ENCODE data around the gene ADGRD1.

ADGRD1 gene

DNA sequence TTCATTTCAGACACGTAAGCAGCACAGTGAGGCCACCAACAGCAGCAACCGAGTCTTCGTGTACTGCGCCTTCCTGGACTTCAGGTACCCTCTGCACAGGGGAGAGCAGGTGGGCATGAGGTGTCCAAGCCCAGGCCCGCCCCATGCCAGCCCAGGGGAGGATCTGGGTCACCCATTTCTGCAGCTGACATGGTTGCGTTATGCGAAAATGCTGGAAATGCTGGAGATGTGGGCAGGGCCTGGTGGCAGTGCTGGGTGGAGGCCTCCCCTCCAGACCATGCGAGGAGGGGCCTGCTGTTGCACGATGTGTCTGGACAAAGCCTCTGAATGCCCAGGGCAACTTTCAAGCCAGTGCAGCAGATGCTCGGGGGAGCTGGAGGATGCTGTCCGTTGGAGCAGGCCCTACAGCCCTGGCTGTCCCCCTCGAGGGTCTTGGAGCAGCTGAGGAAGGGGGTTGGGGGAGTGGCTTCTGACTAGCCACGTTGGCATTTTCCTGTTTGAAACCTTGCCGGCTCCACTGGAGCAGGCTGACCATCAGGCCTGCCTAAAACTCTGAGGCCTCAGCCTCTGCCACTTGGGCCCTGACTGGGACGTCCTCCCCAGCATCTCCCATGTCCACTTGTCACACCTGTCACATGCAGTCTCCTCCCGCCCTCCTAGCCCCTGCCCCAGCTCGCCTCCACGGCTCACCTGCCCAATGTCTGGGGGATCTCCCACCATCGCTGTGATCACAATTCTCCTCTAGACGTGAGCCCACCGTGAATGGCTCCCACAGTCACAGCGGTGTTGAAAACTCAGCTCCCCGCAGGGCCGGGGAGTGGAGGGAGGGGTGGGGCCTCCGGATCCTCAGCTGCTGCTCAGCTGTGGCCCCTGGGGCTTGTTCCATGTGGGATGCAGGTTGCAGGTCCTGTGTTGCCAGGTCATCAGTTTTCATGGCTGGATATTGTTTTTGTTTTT lies 123.4 kb downstream of the ADGRD1 start:
- DNase-seq: no peak

DNA sequence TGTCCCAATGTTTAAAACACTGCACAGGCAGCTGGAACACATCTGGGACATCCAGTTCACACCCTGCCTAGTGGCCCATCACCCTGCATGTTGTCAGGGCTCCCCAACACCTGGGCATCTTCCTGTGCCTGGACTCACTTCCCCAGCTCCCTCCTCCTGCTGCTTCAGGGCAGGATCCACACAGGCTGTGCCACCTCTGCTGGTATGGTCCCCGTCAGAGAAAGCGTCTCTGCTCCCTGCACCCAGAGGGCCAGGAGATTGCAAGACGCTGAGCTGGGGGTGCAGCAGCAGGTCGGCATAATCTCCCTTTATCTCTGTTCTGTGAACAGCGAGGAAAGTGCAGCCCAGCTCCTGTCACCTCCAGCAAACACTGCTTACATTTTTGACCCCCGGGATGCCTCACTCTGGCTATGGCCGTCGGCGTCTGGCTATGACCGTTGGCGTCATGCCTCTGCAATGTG lies 124.3 kb downstream of the ADGRD1 start:
- no peak for DNase-seq

DNA sequence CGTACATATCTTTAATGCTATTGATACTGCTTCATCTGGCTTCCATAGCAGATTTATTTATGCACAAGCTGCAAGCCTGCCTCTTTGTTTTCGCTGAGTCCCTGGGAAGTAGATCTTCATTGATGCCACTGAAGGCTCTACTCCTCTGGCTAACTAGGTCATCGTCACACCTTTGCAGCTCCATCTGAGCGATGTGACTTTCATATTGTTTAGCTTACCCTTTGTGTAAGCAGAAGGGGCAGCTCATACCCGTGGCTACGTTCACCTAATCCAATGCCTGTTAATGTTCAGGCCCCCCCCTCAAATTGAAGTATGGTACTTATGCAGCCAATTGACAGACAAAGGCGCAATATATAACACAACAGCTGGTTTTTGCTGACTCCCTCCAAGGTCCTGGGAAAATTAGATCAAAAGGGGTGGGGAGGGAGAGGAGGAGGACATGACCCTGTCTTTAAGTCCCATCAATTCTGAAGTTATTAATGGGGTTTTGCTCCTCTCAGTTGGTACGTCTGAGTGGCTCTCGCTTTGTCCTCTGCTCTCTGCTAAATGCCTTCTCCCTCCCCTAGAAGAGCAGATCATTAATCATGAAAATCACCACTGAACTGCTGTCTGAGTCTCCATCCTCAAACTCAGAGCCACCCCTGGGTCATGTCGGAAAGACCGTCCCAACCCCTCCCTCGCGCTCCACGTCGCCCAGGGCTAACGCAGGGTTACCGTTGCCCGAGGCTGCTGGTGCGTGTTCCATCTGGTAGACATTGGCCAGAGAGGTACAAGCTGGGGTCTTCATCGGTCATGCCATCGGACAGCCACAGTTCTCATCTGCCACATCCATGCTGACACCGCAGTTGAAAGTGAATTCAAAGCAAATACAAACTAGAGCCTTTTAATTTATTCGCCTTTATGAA lies 128.8 kb downstream of the ADGRD1 start:
- no peak for DNase-seq

DNA sequence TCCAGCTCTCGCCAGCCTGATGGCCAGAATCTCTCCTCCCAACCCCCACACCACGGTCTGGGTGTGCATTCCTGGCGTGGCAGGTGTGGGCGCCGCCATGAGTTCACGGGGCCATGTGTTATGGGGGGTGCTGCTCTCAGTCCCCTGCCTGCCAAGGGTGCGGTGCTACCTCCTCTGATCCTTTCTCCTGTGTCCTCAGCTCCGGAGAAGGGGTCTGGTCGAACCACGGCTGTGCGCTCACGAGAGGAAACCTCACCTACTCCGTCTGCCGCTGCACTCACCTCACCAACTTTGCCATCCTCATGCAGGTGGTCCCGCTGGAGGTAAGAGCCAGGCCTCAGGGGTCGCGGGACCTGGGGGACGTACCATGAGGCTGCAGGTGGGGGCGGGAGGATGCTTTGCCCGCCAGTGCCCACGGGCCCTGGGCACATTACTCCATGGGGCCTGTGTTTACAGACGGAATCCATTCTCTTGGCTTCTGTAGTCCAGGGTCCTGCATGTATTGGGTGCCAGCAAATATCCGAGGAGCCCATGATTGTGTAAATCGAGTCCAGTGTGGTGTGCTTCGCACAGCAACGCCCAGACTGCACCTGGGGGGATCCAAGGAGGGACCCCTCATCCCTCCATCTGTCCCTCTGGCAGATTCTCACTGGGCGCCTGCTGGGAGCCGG lies 130.8 kb downstream of the ADGRD1 start:
- DNase-seq: no peak

- DNase-seq: no peak
These were observed 131.6 kb downstream of the ADGRD1 start for GRCh38 chr12:131085125-131085815.

- DNase-seq: no peak
These were observed 132.3 kb downstream of the ADGRD1 start for GRCh38 chr12:131085816-131086591.

DNA sequence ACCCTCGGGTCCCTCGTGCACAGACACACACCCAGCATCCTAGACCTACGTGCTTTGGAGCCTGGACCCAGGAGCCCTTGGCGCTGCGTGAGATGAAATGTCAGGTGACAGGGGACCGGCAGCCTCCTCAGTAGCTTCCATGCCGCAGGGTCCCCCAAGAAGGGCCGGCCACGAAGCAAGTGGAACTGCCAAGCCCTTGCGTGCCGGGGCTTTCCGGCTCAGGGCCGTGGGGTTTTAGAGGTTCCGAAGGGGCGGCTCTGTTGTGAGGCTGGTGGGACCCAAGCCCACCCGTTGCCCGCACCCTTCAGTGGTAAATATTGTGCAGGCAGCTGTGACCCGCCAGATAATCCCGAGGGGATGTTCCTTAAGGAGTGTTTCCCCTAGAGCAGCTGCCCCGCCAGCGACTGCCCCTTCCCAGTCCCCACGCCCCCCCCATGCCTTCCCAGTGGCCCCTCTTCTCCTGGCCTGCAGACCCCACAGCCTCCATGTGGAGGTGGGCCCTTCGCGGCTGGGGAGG lies 133.7 kb downstream of the ADGRD1 start:
- DNase-seq: no peak

GRCh38 chr12:131087991-131088700 lies 134.4 kb downstream of the ADGRD1 start:
- no peak for DNase-seq

GRCh38 chr12:131088701-131089530 lies 135.2 kb downstream of the ADGRD1 start:
- no peak for DNase-seq

GRCh38 chr12:131089531-131090273 lies 136.0 kb downstream of the ADGRD1 start:
- no peak for DNase-seq

GRCh38 chr12:131090274-131091210 lies 136.8 kb downstream of the ADGRD1 start:
- DNase-seq: no peak

DNA sequence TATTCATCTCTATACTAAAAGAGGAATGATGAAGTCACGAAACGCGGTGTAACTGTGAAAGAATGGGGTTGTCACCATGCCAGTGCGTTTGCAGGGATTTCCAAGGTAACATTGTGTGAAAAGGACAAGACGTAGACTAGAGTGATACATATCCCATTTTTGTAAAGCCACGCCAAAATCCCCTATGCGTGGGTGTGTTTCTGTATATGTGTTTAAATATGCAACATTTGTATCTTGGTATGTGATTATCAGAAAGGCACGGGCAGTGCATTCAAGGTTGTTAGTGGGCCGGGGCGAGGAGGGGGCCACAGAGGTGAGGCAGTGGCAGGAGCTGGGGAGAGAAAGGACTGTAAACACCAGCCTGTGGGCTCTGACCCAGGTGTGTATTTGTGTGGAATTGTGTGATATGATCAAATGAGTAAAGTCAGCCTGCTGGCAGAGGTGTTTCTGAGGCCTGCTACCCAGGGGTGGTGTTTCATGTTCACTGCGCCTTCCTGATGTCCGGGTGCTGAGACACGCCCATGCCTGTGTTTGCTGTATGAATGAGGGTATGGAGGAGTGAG lies 137.8 kb downstream of the ADGRD1 start:
- no peak for DNase-seq

DNA sequence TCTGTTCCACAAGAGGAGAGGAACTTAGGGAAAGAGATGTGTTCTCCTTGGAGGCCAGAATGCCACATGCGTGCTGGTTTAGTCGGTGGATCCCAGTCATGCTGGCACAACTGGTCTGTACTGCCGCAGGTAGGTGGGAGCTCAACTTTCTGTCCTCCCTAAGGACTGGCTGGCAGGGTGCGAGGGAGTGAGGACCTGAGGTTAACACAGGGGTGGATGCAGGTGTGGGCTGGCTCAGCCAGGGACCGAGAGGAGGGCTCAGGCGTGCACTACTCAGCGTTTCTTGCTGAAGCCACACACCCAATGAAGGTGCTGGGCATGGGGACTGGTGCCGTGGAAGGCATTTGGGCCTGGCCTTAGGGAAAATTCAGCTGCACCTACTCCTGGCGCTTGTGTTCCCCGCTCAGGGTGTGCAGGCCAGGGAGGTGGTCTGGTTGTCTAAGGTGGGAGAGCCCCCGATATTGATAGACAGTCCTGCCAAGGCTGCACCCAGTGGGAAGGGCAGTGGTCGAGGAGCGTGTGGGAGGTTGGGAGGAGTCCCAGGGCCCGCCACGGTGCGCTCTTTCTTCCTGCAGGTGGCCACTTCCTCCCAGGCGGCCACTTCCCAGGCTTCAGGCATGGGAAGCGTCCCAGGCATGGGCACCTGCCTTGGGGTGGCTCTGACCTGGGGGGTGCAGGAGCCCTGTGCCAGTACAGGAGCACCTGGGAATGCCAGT lies 138.4 kb downstream of the ADGRD1 start:
- DNase-seq: no peak

GRCh38 chr12:131092901-131093603 lies 139.3 kb downstream of the ADGRD1 start:
- DNase-seq: no peak

GRCh38 chr12:131093604-131093955 lies 139.9 kb downstream of the ADGRD1 start:
- DNase-seq: no peak

All from NCI-H510A treated with DMSO at 0.1 percent for 48 hours (cell line).